Astrocyte (in vitro differentiated cells and primary cell): ENCODE measurements around the gene HS2ST1.

ENCODE experiments used
- CTCF ChIP-seq: IDR thresholded peaks from 2 replicates; pipeline ENCODE4 v1.5.1; 2011; ENCODE audit warnings: low read depth, mild to moderate bottlenecking, inconsistent platforms, low read length, moderate library complexity; ENCODE audit not compliant: insufficient read depth
- EZH2 ChIP-seq: IDR thresholded peaks from 2 replicates; pipeline ENCODE4 v1.6.1; 2012; ENCODE audit warnings: mild to moderate bottlenecking, low read length, inconsistent platforms; ENCODE audit not compliant: insufficient read depth

GRCh38 chr1:87135329-87135712, 220.9 kb downstream of the HS2ST1 start:
- TF ChIP-seq CTCF (no peak), EZH2 (no peak)
